Trophoblast cell (in vitro differentiated cells and primary cell): ENCODE data around the gene SIGLEC12.
A peak's percentile ranks its signal among the peaks of the same experiment; 100 is the strongest.

Experiments used
- DNase-seq, 2 donors: peaks; one replicate each; pipeline ENCODE4 v3.0.0-alpha.2; 2016
- H2AFZ ChIP-seq: 2 replicates; pipeline ENCODE4 v1.6.1; 2013; ENCODE audit warnings: low read length, moderate library complexity, mild to moderate bottlenecking; ENCODE audit not compliant: insufficient read depth, poor library complexity
- H2AK5ac ChIP-seq: 2 replicates; pipeline ENCODE4 v1.6.1; 2013; ENCODE audit warnings: mild to moderate bottlenecking, low read length
- H2BK120ac ChIP-seq: 2 replicates; pipeline ENCODE4 v1.6.1; 2013; ENCODE audit warnings: low read length, mild to moderate bottlenecking, moderate library complexity; ENCODE audit not compliant: insufficient read depth, poor library complexity
- H2BK12ac ChIP-seq: 2 replicates; pipeline ENCODE4 v1.6.1; 2013; ENCODE audit warnings: mild to moderate bottlenecking, low read length, moderate library complexity
- H2BK5ac ChIP-seq: 2 replicates; pipeline ENCODE4 v1.6.1; 2013; ENCODE audit warnings: low read length, low read depth, moderate library complexity, mild to moderate bottlenecking; ENCODE audit not compliant: poor library complexity
- H3K14ac ChIP-seq: 2 replicates; pipeline ENCODE4 v1.6.1; 2013; ENCODE audit warnings: mild to moderate bottlenecking, low read length
- H3K18ac ChIP-seq: 2 replicates; pipeline ENCODE4 v1.6.1; 2013; ENCODE audit warnings: mild to moderate bottlenecking, low read length
- H3K23ac ChIP-seq: 2 replicates; pipeline ENCODE4 v1.6.1; 2013; ENCODE audit warnings: low read length
- H3K27ac ChIP-seq: 2 replicates; pipeline ENCODE4 v1.5.1; 2013; ENCODE audit warnings: low read depth, mild to moderate bottlenecking, inconsistent platforms, low read length, moderate library complexity
- H3K27me3 ChIP-seq: 2 replicates; pipeline ENCODE4 v1.6.1; 2013; ENCODE audit warnings: inconsistent platforms, mild to moderate bottlenecking, low read length, moderate library complexity; ENCODE audit not compliant: insufficient read depth
- H3K36me3 ChIP-seq, 2 experiments: 1 replicate in 1 of 2; 2 replicates in 1 of 2; pipeline ENCODE4 v1.6.1; 2013; ENCODE audit warnings: low read length in 2 of 2, mild to moderate bottlenecking in 2 of 2, moderate library complexity in 1 of 2; ENCODE audit not compliant: insufficient read depth in 2 of 2, control insufficient read depth in 1 of 2
- H3K4ac ChIP-seq: 2 replicates; pipeline ENCODE4 v1.6.1; 2013; ENCODE audit warnings: low read depth, mild to moderate bottlenecking, low read length, moderate library complexity
- H3K4me1 ChIP-seq, 2 experiments: 1 replicate in 1 of 2; 2 replicates in 1 of 2; pipeline ENCODE4 v1.6.1; 2013; ENCODE audit warnings: low read length in 2 of 2, mild to moderate bottlenecking in 2 of 2, moderate library complexity in 1 of 2; ENCODE audit not compliant: insufficient read depth in 2 of 2, control insufficient read depth in 1 of 2
- H3K4me2 ChIP-seq: 2 replicates; pipeline ENCODE4 v1.6.1; 2013; ENCODE audit warnings: inconsistent platforms, mild to moderate bottlenecking, low read length, moderate library complexity
- H3K4me3 ChIP-seq: 2 replicates; pipeline ENCODE4 v1.5.1; 2013; ENCODE audit warnings: mild to moderate bottlenecking, low read depth, low read length, inconsistent platforms
- H3K79me1 ChIP-seq: one replicate; pipeline ENCODE4 v1.6.1; 2013; ENCODE audit warnings: low read length
- H3K79me2 ChIP-seq: 2 replicates; pipeline ENCODE4 v1.6.1; 2013; ENCODE audit warnings: low read length, mild to moderate bottlenecking; ENCODE audit not compliant: control insufficient read depth, insufficient read depth, poor library complexity
- H3K9ac ChIP-seq: 2 replicates; pipeline ENCODE4 v1.6.1; 2013; ENCODE audit warnings: mild to moderate bottlenecking, low read length
- H3K9me3 ChIP-seq: 2 replicates; pipeline ENCODE4 v1.6.1; 2013; ENCODE audit warnings: low read depth, mild to moderate bottlenecking, control low read depth, inconsistent platforms, low read length; ENCODE audit not compliant: insufficient read depth
- H4K12ac ChIP-seq: 2 replicates; pipeline ENCODE4 v1.6.1; 2013; ENCODE audit warnings: low read depth, mild to moderate bottlenecking, low read length, moderate library complexity
- H4K8ac ChIP-seq: 2 replicates; pipeline ENCODE4 v1.6.1; 2013; ENCODE audit warnings: low read depth, mild to moderate bottlenecking, low read length, moderate library complexity
- H4K91ac ChIP-seq: one replicate; pipeline ENCODE4 v1.6.1; 2013; ENCODE audit warnings: low read depth, mild to moderate bottlenecking, low read length, moderate library complexity
- WGBS: extraction: QIAGEN DNeasy Blood & Tissue Kit; methylation state at CpG from one replicate; pipeline ENCODE4 v1.1.7; 2013; ENCODE audit warnings: missing lambda C conversion rate; ENCODE audit not compliant: insufficient read length, insufficient coverage; ENCODE audit errors: extremely low coverage; 5-methylcytosine and 5-hydroxymethylcytosine counted together

SIGLEC12 gene

DNA sequence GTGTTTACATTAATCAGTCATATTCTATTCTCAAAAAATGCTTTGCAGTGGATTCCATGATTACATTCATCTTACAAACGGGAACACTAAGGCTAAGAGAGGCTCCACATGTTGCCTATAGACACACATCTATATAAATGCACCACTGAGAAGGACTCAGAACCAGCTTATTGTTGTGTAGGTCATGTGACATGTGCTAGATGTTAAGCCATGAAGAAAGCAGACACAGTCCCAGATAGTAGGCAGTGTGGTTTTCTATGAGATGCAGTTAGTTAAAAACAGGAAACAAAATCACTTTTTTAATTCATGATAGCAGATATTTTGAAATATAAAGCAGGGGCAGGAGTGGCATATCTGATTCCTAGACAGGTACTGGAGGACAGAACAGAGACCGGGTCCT lies 19.1 kb upstream of the SIGLEC12 start:
- Histone ChIP-seq H3K9me3 (peaks cover 15% of the 10 kb centered on the region), H3K27me3 (no peaks in the 10 kb centered on the region), H4K91ac (no peak overlapping the region), H2BK120ac (no peak overlapping the region), H2BK5ac (no peak overlapping the region), H3K36me3 (peaks cover 0 to 2% of the 10 kb centered on the region in 2 experiments), H4K8ac (no peak overlapping the region), H3K27ac (no peak overlapping the region), H3K4me1 (no peaks in the 10 kb centered on the region), H2AFZ (no peak overlapping the region), H3K23ac (no peak overlapping the region), H2BK12ac (no peak overlapping the region), H2AK5ac (no peak overlapping the region), H3K18ac (no peak overlapping the region), H4K12ac (no peak overlapping the region), H3K9ac (no peak overlapping the region), H3K79me2 (no peaks in the 10 kb centered on the region), H3K4me2 (no peak overlapping the region), H3K4me3 (no peak overlapping the region), H3K4ac (no peak overlapping the region), H3K79me1 (no peaks in the 10 kb centered on the region), H3K14ac (no peak overlapping the region)
- no peak for DNase-seq
- WGBS: no CpG with 5 or more reads among the region's 2 CpGs

DNA sequence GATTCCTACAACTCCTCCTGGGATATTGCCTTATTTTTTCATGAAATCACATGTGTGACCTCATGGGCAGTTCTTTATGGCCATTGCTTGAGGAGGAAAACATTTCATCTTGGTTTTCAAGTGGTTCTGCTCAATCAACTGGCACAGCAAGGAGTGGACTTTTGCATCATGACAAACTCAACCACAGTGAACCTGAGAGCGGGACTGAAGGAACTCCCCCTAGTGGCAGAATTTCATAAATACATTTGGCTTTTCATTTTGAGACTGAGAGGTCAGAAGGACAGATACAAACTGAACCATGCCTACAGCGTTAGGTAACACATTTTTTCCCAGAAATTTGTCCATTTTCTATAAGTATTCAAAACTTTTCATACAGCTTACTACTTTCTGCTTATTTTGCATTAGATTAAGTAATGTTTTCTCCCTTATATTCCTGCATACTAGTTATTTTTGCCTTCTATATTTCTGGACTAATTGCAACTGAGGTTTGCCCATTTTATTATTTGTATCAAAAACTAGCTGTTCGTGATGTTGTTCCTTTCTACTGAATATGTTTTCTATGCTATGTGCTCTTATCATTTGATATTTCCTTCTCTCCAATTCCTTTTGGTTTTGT lies 13.4 kb upstream of the SIGLEC12 start:
- Histone ChIP-seq H4K91ac (no peak overlapping the region), H3K27ac (no peak overlapping the region)

DNA sequence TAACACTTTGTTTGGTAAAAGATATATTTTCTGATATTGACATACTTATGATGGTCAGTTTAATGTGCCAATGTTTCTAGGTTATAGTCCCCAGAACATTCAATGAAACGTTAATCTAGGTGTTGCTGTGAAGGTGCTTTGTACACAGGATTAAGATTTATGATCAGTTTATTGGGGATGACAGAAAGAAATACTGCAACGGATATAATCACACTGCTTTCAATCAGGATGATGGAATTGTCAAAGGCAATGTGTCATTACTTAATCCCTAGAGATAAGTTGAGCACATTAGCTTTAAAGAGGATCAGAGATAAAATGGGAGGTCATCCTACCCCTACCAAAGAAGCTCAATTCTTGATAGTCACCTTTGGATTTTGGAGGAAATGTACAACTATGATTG lies 12.4 kb upstream of the SIGLEC12 start:
- no peaks in the 10 kb centered on the region for H3K79me1 ChIP-seq
- H3K36me3 ChIP-seq: no peaks in the 10 kb centered on the region
- no peak overlapping the region for H2AK5ac ChIP-seq
- H2BK12ac ChIP-seq: no peak overlapping the region
- no peaks in the 10 kb centered on the region for H3K27me3 ChIP-seq
- no peak overlapping the region for H3K4ac ChIP-seq
- H3K9me3 ChIP-seq: peaks cover 7% of the 10 kb centered on the region
- H2BK120ac ChIP-seq: no peak overlapping the region
- DNase-seq: no peak
- H3K79me2 ChIP-seq: no peaks in the 10 kb centered on the region
- WGBS: no CpG with 5 or more reads among the region's 2 CpGs
- no peak overlapping the region for H3K18ac ChIP-seq
- H4K8ac ChIP-seq: no peak overlapping the region
- H2AFZ ChIP-seq: no peak overlapping the region
- H3K9ac ChIP-seq: no peak overlapping the region
- H4K12ac ChIP-seq: no peak overlapping the region
- H3K4me1 ChIP-seq: no peaks in the 10 kb centered on the region
- H4K91ac ChIP-seq: no peak overlapping the region
- no peak overlapping the region for H3K14ac ChIP-seq
- H3K27ac ChIP-seq: no peak overlapping the region
- H3K4me2 ChIP-seq: no peak overlapping the region
- no peak overlapping the region for H3K4me3 ChIP-seq
- H3K23ac ChIP-seq: no peak overlapping the region
- no peak overlapping the region for H2BK5ac ChIP-seq

More for the DNA sequence above, 13.4 kb upstream of the SIGLEC12 start:
- H2AFZ ChIP-seq: no peak overlapping the region
- H2BK12ac ChIP-seq: no peak overlapping the region
- H3K9me3 ChIP-seq: peaks cover 4% of the 10 kb centered on the region
- no peak overlapping the region for H3K4me2 ChIP-seq
- no peaks in the 10 kb centered on the region for H3K4me1 ChIP-seq
- H3K79me1 ChIP-seq: no peaks in the 10 kb centered on the region
- H2BK5ac ChIP-seq: no peak overlapping the region
- H3K18ac ChIP-seq: no peak overlapping the region
- no CpG with 5 or more reads among the region's 3 CpGs for WGBS
- H3K4me3 ChIP-seq: no peak overlapping the region
- no peak overlapping the region for H2BK120ac ChIP-seq
- no peak overlapping the region for H3K9ac ChIP-seq
- peaks cover 0 to 2% of the 10 kb centered on the region in 2 experiments for H3K36me3 ChIP-seq
- H4K12ac ChIP-seq: no peak overlapping the region
- H4K8ac ChIP-seq: no peak overlapping the region
- no peaks in the 10 kb centered on the region for H3K79me2 ChIP-seq
- H3K14ac ChIP-seq: no peak overlapping the region
- no peak overlapping the region for H3K4ac ChIP-seq
- no peak overlapping the region for H3K23ac ChIP-seq
- peak; percentile 19 to 86 for DNase-seq
- H2AK5ac ChIP-seq: no peak overlapping the region
- H3K27me3 ChIP-seq: no peaks in the 10 kb centered on the region

DNA sequence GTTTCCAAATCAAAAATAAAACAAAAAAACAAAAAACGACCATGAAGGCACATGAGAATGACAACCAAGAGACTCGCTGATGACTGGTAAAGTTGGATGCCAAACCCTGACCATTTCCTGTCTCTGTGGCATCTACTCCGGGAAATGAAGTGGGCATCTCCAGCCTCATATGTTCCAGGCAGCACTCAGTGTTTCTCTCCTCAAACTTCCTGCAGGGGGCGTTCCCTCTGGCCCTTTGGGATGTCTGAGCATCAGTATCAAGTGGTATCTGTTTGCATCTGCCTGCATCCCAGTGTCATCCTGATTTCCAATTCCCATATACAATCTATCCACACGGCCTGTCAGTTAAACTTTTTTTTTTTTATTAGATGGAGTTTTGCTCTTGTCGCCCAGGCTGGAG lies 9.8 kb upstream of the SIGLEC12 start:
- Histone ChIP-seq H4K12ac (no peak overlapping the region), H3K79me2 (no peaks in the 10 kb centered on the region), H4K91ac (no peak overlapping the region), H3K79me1 (no peaks in the 10 kb centered on the region), H2BK5ac (no peak overlapping the region), H2AK5ac (no peak overlapping the region), H3K4me3 (no peak overlapping the region), H3K18ac (no peak overlapping the region), H3K23ac (no peak overlapping the region), H3K9me3 (peaks cover 20% of the 10 kb centered on the region), H3K9ac (no peak overlapping the region), H3K27me3 (no peaks in the 10 kb centered on the region), H2BK120ac (no peak overlapping the region), H3K4ac (no peak overlapping the region), H3K27ac (no peak overlapping the region), H2AFZ (no peak overlapping the region), H3K14ac (no peak overlapping the region), H2BK12ac (no peak overlapping the region), H3K4me1 (no peaks in the 10 kb centered on the region), H4K8ac (no peak overlapping the region), H3K36me3 (no peaks in the 10 kb centered on the region), H3K4me2 (no peak overlapping the region)
- no CpG with 5 or more reads among the region's 6 CpGs for WGBS
- peak in 1 of 2 donors; percentile 22 for DNase-seq
